Naive thymus-derived CD4-positive, alpha-beta T cell (primary cell): ENCODE results near the gene UCK1. TPM values are rescaled to one million over a fixed set of nuclear protein-coding genes. Genes with fewer than 3 reads are reported as not detected.

Experiments
- ATAC-seq: fragments of 150-1000 bp; cut with Tn5 transposase; 2 replicates; pipeline ENCODE4 v1.10.0; 2021; ENCODE audit warnings: mild to moderate bottlenecking, moderate library complexity
- CTCF ChIA-PET: fragments of 350-600 bp; sonication (Branson Sonifier 250); formaldehyde crosslinking; loops from one replicate; lab custom pipeline; 2021; ENCODE audit warnings: antibody characterized with exemption; lab: Charles Lee
- POLR2A ChIA-PET: fragments of 350-600 bp; sonication (Branson Sonifier 250); formaldehyde crosslinking; loops from one replicate; lab custom pipeline; 2021; ENCODE audit warnings: antibody characterized with exemption, inconsistent platforms; lab: Charles Lee
- DNase-seq, 9 donors: peaks; one replicate each; pipeline versions ENCODE4 v3.0.0 to v3.0.0-alpha.2; 2020 to 2022; ENCODE audit warnings: mixed read lengths in 1 of 9
- H3K27ac ChIP-seq: one replicate; pipeline ENCODE4 v1.7.0; 2013; ENCODE audit warnings: mild to moderate bottlenecking, low read depth, low read length, moderate library complexity
- H3K27me3 ChIP-seq, 2 donors: one replicate each; pipeline ENCODE4 v1.7.0; 2013; ENCODE audit warnings: low read length in 2 of 2, mild to moderate bottlenecking in 2 of 2, moderate library complexity in 2 of 2; ENCODE audit not compliant: control insufficient read depth in 2 of 2, insufficient read depth in 2 of 2
- H3K36me3 ChIP-seq, 3 experiments: 1 replicate in 2 of 3; 2 replicates in 1 of 3; pipeline ENCODE4 v1.7.0; 2013; ENCODE audit warnings: low read length in 3 of 3, mild to moderate bottlenecking in 3 of 3, moderate library complexity in 1 of 3; ENCODE audit not compliant: insufficient read depth in 3 of 3, control insufficient read depth in 2 of 3
- H3K4me1 ChIP-seq, 2 donors: one replicate each; pipeline ENCODE4 v1.7.0; 2013; ENCODE audit warnings: low read length in 2 of 2, mild to moderate bottlenecking in 2 of 2, moderate library complexity in 1 of 2; ENCODE audit not compliant: control insufficient read depth in 2 of 2, insufficient read depth in 2 of 2
- H3K4me3 ChIP-seq: 2 replicates; pipeline ENCODE4 v1.7.0; 2013; ENCODE audit warnings: mild to moderate bottlenecking, low read length
- H3K9me3 ChIP-seq, 3 experiments: 1 replicate in 2 of 3; 2 replicates in 1 of 3; pipeline ENCODE4 v1.7.0; 2013; ENCODE audit warnings: low read length in 3 of 3; ENCODE audit not compliant: control insufficient read depth in 2 of 3
- H3K27ac Mint-ChIP-seq, 9 donors: one replicate each; pipeline ENCODE4 v1.8.0; 2020 to 2022; ENCODE audit warnings: mixed read lengths in 9 of 9, mild to moderate bottlenecking in 8 of 9, moderate library complexity in 5 of 9, inconsistent platforms in 2 of 9
- H3K27me3 Mint-ChIP-seq, 5 donors: one replicate each; pipeline ENCODE4 v1.8.0; 2021 to 2022; ENCODE audit warnings: mixed read lengths in 5 of 5, mild to moderate bottlenecking in 1 of 5
- H3K36me3 Mint-ChIP-seq, 5 donors: one replicate each; pipeline ENCODE4 v1.8.0; 2020 to 2022; ENCODE audit warnings: mixed read lengths in 5 of 5, mild to moderate bottlenecking in 3 of 5, inconsistent platforms in 1 of 5
- H3K4me1 Mint-ChIP-seq, 7 donors: one replicate each; pipeline ENCODE4 v1.8.0; 2020 to 2022; ENCODE audit warnings: mixed read lengths in 7 of 7, mild to moderate bottlenecking in 3 of 7, inconsistent platforms in 1 of 7
- H3K4me3 Mint-ChIP-seq, 10 donors: one replicate each; pipeline ENCODE4 v1.8.0; 2020 to 2022; ENCODE audit warnings: mild to moderate bottlenecking in 10 of 10, mixed read lengths in 10 of 10, moderate library complexity in 6 of 10, inconsistent platforms in 2 of 10
- H3K9me3 Mint-ChIP-seq, 11 donors: one replicate each; pipeline ENCODE4 v1.8.0; 2020 to 2022; ENCODE audit warnings: mixed read lengths in 11 of 11, mild to moderate bottlenecking in 4 of 11, inconsistent platforms in 1 of 11, moderate library complexity in 1 of 11
- intact Hi-C, 2 donors: fragments of 100-400 bp; cut with micrococcal nuclease; formaldehyde crosslinking; loops; one replicate each; pipeline ENCODE4 v1.15.1; 2023
- polyA plus RNA-seq, 2 donors: library from polyadenylated mRNA; unstranded; fragments of 300-500 nt; fragmentation: Illumina TruSeq; gene quantifications; one replicate each; pipeline ENCODE4 v1.2.3, GENCODE V29; 2021
- total RNA-seq, 6 experiments: library from RNA in 5 of 6; stranded (reverse) in 5 of 6; gene quantifications; 1 replicate in 5 of 6; 2 replicates in 1 of 6; pipeline ENCODE4 v1.2.3 and lab custom pipeline; 2021 to 2026

Gene UCK1
- total and polyA plus RNA-seq, 7 experiments from 2014 or later: 21.2 to 40.1 (median 29.3) TPM

GRCh38 chr9:131534721-131535237, 3.7 kb upstream of the UCK1 start:
- peaks cover 32 to 40% of the 10 kb centered on the region in 2 donors for H3K4me1 ChIP-seq

GRCh38 chr9:131530546-131530919, 530 bp downstream of the UCK1 start:
- no peaks in the 10 kb centered on the region for H3K27me3 Mint-ChIP-seq
- H3K27me3 ChIP-seq: no peaks in the 10 kb centered on the region
- peaks cover 15 to 42% (median 32%) of the 10 kb centered on the region in 7 donors for H3K4me1 Mint-ChIP-seq
- H3K4me1 ChIP-seq: peaks cover 19 to 25% of the 10 kb centered on the region in 2 donors
- ATAC-seq: peak; percentile 2
- peak overlapping the region; percentile 63 for H3K4me3 ChIP-seq
- peak overlapping the region; percentile 90 for H3K27ac ChIP-seq
- POLR2A ChIA-PET: interaction anchor here (1.4 to 1.7 kb wide), 2 partner anchors 8 to 157 kb away, joined by 4 read pairs; no protein-coding TSS in a partner anchor
- H3K27ac Mint-ChIP-seq: peak overlapping the region in 5 of 9 donors; percentile 21 to 71 (median 46)
- intact Hi-C loops: loop anchor here (2.0 to 10.0 kb wide), 5 partner anchors 28 to 824 kb away; partner anchors contain the start of genes NUP214 (in 1 of the 2), POMT1 (in 1 of the 2), RAPGEF1 (in 1 of the 2) and SETX (in 1 of the 2)
- peaks cover 0 to 14% (median 5%) of the 10 kb centered on the region in 5 donors for H3K36me3 Mint-ChIP-seq
- H3K36me3 ChIP-seq: peaks cover 0 to 45% (median 6%) of the 10 kb centered on the region in 3 experiments
- peak in 1 of 9 donors; percentile 21 for DNase-seq
- H3K9me3 ChIP-seq: no peaks in the 10 kb centered on the region
- peaks cover 0 to 2% (median 0%) of the 10 kb centered on the region in 11 donors for H3K9me3 Mint-ChIP-seq
- peak overlapping the region; percentile 59 to 84 (median 77) for H3K4me3 Mint-ChIP-seq
- CTCF ChIA-PET: no interaction called here

More at GRCh38 chr9:131534721-131535237, 3.7 kb upstream of the UCK1 start:
- Mint-ChIP-seq H3K27me3 (no peaks in the 10 kb centered on the region), H3K4me1 (peaks cover 17 to 66% (median 38%) of the 10 kb centered on the region in 7 donors), H3K27ac (peak overlapping the region; percentile 1 to 77 (median 62)), H3K4me3 (peak overlapping the region; percentile 21 to 86 (median 72)), H3K36me3 (no peaks in the 10 kb centered on the region), H3K9me3 (peaks cover 0 to 2% (median 0%) of the 10 kb centered on the region in 11 donors)
- CTCF ChIA-PET: interaction anchor here (1.6 kb wide), 1 partner anchor 57 kb away, joined by 3 read pairs; no protein-coding TSS in a partner anchor
- H3K27ac ChIP-seq: peak overlapping the region; percentile 43
- no peaks in the 10 kb centered on the region for H3K27me3 ChIP-seq
- intact Hi-C loops: loop anchor here (5.0 to 10.0 kb wide), 4 partner anchors 53 to 820 kb away; partner anchors contain the start of genes NUP214 (in 1 of the 2), RAPGEF1 (in 1 of the 2) and SETX (in 1 of the 2)
- peak in 7 of 9 donors; percentile 36 to 69 (median 56) for DNase-seq
- peaks cover 0 to 3% (median 0%) of the 10 kb centered on the region in 3 experiments for H3K36me3 ChIP-seq
- no peaks in the 10 kb centered on the region for H3K9me3 ChIP-seq
- H3K4me3 ChIP-seq: no peak overlapping the region
- POLR2A ChIA-PET: interaction anchor here (0.6 to 1.4 kb wide), 3 partner anchors 31 to 44 kb away, joined by 3 to 4 read pairs (median 4); no protein-coding TSS in a partner anchor
- ATAC-seq: peak; percentile 47

- CTCF ChIA-PET: interaction anchor here (0.6 to 1.0 kb wide), 3 partner anchors 10 to 210 kb away, joined by 3 read pairs; no protein-coding TSS in a partner anchor
- POLR2A ChIA-PET: interaction anchor here (1.4 kb wide), 1 partner anchor 9 kb away, joined by 4 read pairs; no protein-coding TSS in a partner anchor
- no peak for DNase-seq
- Mint-ChIP-seq H3K4me1 (peaks cover 13 to 35% (median 27%) of the 10 kb centered on the region in 7 donors), H3K4me3 (peak overlapping the region; percentile 59 to 84 (median 77)), H3K27ac (peak overlapping the region; percentile 6 to 71 (median 63)), H3K36me3 (peaks cover 0 to 17% (median 5%) of the 10 kb centered on the region in 5 donors), H3K9me3 (peaks cover 0 to 2% (median 0%) of the 10 kb centered on the region in 11 donors), H3K27me3 (no peaks in the 10 kb centered on the region)
- peak overlapping the region; percentile 63 for H3K4me3 ChIP-seq
- intact Hi-C loops: loop anchor here (2.0 to 10.0 kb wide), 5 partner anchors 27 to 825 kb away; partner anchors contain the start of genes NUP214 (in 1 of the 2), POMT1 (in 1 of the 2), RAPGEF1 (in 1 of the 2) and SETX (in 1 of the 2)
- H3K27ac ChIP-seq: peak overlapping the region; percentile 90
- H3K4me1 ChIP-seq: peaks cover 14 to 19% of the 10 kb centered on the region in 2 donors
- H3K9me3 ChIP-seq: no peaks in the 10 kb centered on the region
- peaks cover 0 to 52% (median 6%) of the 10 kb centered on the region in 3 experiments for H3K36me3 ChIP-seq
- no peaks in the 10 kb centered on the region for H3K27me3 ChIP-seq
- no peak for ATAC-seq
Measured at GRCh38 chr9:131529597-131530545, 1.2 kb downstream of the UCK1 start.

GRCh38 chr9:131528886-131529505, 2.1 kb downstream of the UCK1 start:
- ChIA-PET POLR2A (interaction anchor here (1.1 to 1.4 kb wide), 2 partner anchors 10 kb away, joined by 3 to 4 read pairs; no protein-coding TSS in a partner anchor), CTCF (interaction anchor here (0.6 to 1.0 kb wide), 2 partner anchors 174 to 211 kb away, joined by 3 to 4 read pairs; no protein-coding TSS in a partner anchor)
- DNase-seq: no peak
- peaks cover 6 to 10% of the 10 kb centered on the region in 2 donors for H3K4me1 ChIP-seq
- no peaks in the 10 kb centered on the region for H3K27me3 Mint-ChIP-seq
- peaks cover 0 to 2% (median 0%) of the 10 kb centered on the region in 11 donors for H3K9me3 Mint-ChIP-seq
- H3K4me3 Mint-ChIP-seq: peak overlapping the region in 8 of 10 donors; percentile 13 to 84 (median 56)
- no peak overlapping the region for H3K4me3 ChIP-seq
- peaks cover 0 to 61% (median 12%) of the 10 kb centered on the region in 3 experiments for H3K36me3 ChIP-seq
- H3K4me1 Mint-ChIP-seq: peaks cover 7 to 27% (median 18%) of the 10 kb centered on the region in 7 donors
- no peaks in the 10 kb centered on the region for H3K9me3 ChIP-seq
- no peaks in the 10 kb centered on the region for H3K27me3 ChIP-seq
- H3K27ac Mint-ChIP-seq: peak overlapping the region in 2 of 9 donors; percentile 3 to 61
- H3K36me3 Mint-ChIP-seq: peaks cover 0 to 24% (median 5%) of the 10 kb centered on the region in 5 donors
- no peak overlapping the region for H3K27ac ChIP-seq
- ATAC-seq: no peak
- intact Hi-C loops: no loop called here

GRCh38 chr9:131528186-131528585, 2.9 kb downstream of the UCK1 start:
- Mint-ChIP-seq H3K4me3 (peak overlapping the region; percentile 13 to 79 (median 52)), H3K9me3 (peaks cover 0 to 2% (median 0%) of the 10 kb centered on the region in 11 donors), H3K27me3 (no peaks in the 10 kb centered on the region), H3K4me1 (peaks cover 7 to 26% (median 18%) of the 10 kb centered on the region in 7 donors), H3K27ac (peak overlapping the region in 6 of 9 donors; percentile 13 to 56 (median 35)), H3K36me3 (peaks cover 0 to 24% (median 5%) of the 10 kb centered on the region in 5 donors)
- Histone ChIP-seq H3K9me3 (no peaks in the 10 kb centered on the region), H3K4me1 (peaks cover 6 to 10% of the 10 kb centered on the region in 2 donors), H3K27me3 (no peaks in the 10 kb centered on the region), H3K4me3 (no peak overlapping the region), H3K36me3 (peaks cover 0 to 69% (median 19%) of the 10 kb centered on the region in 3 experiments), H3K27ac (no peak overlapping the region)
- intact Hi-C loops: no loop called here
- POLR2A ChIA-PET: interaction anchor here (1.1 kb wide), 1 partner anchor 11 kb away, joined by 3 read pairs; no protein-coding TSS in a partner anchor
- DNase-seq: no peak
- CTCF ChIA-PET: interaction anchor here (0.6 kb wide), 1 partner anchor 175 kb away, joined by 4 read pairs; no protein-coding TSS in a partner anchor
- no peak for ATAC-seq
